PC-3 (cell line): ENCODE data around the gene CDH13. TPM values are rescaled to one million over a fixed set of nuclear protein-coding genes. Genes with fewer than 3 reads are reported as not detected.

ENCODE experiments used
- ATAC-seq: fragments of 200-7000 bp; cut with Tn5 transposase; 2 replicates; pipeline ENCODE4 v1.9.1; 2020; ENCODE audit warnings: mild to moderate bottlenecking, moderate library complexity
- BruUV-seq: library from RNA; stranded (reverse); fragments of 400-500 nt; replicated peaks from 2 replicates; lab custom pipeline; 2021; lab: Mats Ljungman, UMichigan
- CTCF ChIA-PET: fragments of 300-600 bp; sonication (Branson Sonifier 250); formaldehyde crosslinking; loops from one replicate; lab custom pipeline; 2022; ENCODE audit warnings: antibody characterized with exemption; lab: Charles Lee
- POLR2A ChIA-PET: fragments of 300-600 bp; sonication (Branson Sonifier 250); formaldehyde crosslinking; loops from one replicate; lab custom pipeline; 2022; ENCODE audit warnings: antibody characterized with exemption; ENCODE audit not compliant: unreplicated experiment; lab: Charles Lee
- DNase-seq: peaks from one replicate; pipeline ENCODE4 v3.0.0-alpha.2; 2015
- H2AFZ ChIP-seq: fragments of 300-600 bp; sonication (generic); 2 replicates; pipeline ENCODE4 v1.6.0; 2016; ENCODE audit warnings: antibody characterized with exemption, low read length
- H3F3A ChIP-seq: fragments of 300-600 bp; sonication (generic); one replicate; pipeline ENCODE4 v1.6.0; 2017; ENCODE audit warnings: antibody characterized with exemption, low read length, control low read depth, mild to moderate bottlenecking; ENCODE audit not compliant: unreplicated experiment
- H3K27ac ChIP-seq: fragments of 300-600 bp; sonication (generic); 2 replicates; pipeline ENCODE4 v1.5.1; 2016; ENCODE audit warnings: mild to moderate bottlenecking, low read length
- H3K27me3 ChIP-seq: fragments of 300-600 bp; sonication (generic); 2 replicates; pipeline ENCODE4 v1.6.1; 2016; ENCODE audit warnings: low read length, mixed read lengths
- H3K36me3 ChIP-seq: fragments of 300-600 bp; sonication (generic); 2 replicates; pipeline ENCODE4 v1.6.1; 2016; ENCODE audit warnings: low read depth, mixed run types, low read length, mixed read lengths
- H3K4me1 ChIP-seq: fragments of 300-600 bp; sonication (generic); 2 replicates; pipeline ENCODE4 v1.5.1; 2016; ENCODE audit warnings: low read length; ENCODE audit not compliant: insufficient read depth
- H3K4me2 ChIP-seq: fragments of 300-600 bp; sonication (generic); 2 replicates; pipeline ENCODE4 v1.6.0; 2016; ENCODE audit warnings: low read length
- H3K4me3 ChIP-seq: fragments of 300-600 bp; sonication (generic); 2 replicates; pipeline ENCODE4 v1.5.1; 2016; ENCODE audit warnings: mild to moderate bottlenecking, low read length, mixed read lengths
- H3K79me2 ChIP-seq: fragments of 300-600 bp; sonication (generic); 2 replicates; pipeline ENCODE4 v1.6.1; 2017; ENCODE audit warnings: low read length, mixed read lengths
- H3K9ac ChIP-seq: fragments of 300-600 bp; sonication (generic); 2 replicates; pipeline ENCODE4 v1.6.0; 2016; ENCODE audit warnings: mild to moderate bottlenecking, low read length
- H3K9me2 ChIP-seq: fragments of 300-600 bp; sonication (generic); replicated peaks from 2 replicates; pipeline ENCODE4 v1.6.1; 2016; ENCODE audit warnings: mixed run types, low read length, mixed read lengths
- H3K9me3 ChIP-seq: fragments of 300-600 bp; sonication (generic); 2 replicates; pipeline ENCODE4 v1.6.1; 2016; ENCODE audit warnings: low read length, mixed read lengths
- H4K20me1 ChIP-seq: fragments of 300-600 bp; sonication (generic); 2 replicates; pipeline ENCODE4 v1.6.1; 2016; ENCODE audit warnings: low read length, mixed read lengths
- CTCF ChIP-seq: fragments of 300-600 bp; sonication (generic); conservative IDR thresholded peaks from 2 replicates; pipeline ENCODE4 v1.5.1; 2017; ENCODE audit warnings: antibody characterized with exemption, low read depth, mild to moderate bottlenecking, low read length
- EZH2 ChIP-seq: fragments of 300-600 bp; sonication (generic); IDR thresholded peaks from one replicate; pipeline ENCODE4 v1.6.1; 2017; ENCODE audit warnings: antibody characterized with exemption, mild to moderate bottlenecking, low read length; ENCODE audit not compliant: unreplicated experiment
- EZH2phosphoT487 ChIP-seq: fragments of 300-600 bp; sonication (generic); IDR thresholded peaks from 2 replicates; pipeline ENCODE4 v1.6.1; 2018; ENCODE audit warnings: mild to moderate bottlenecking, antibody characterized with exemption, low read length, borderline replicate concordance
- intact Hi-C: fragments of 100-400 bp; cut with micrococcal nuclease; formaldehyde crosslinking; loops from 2 replicates; pipeline ENCODE4 v1.9.0; 2023
- total RNA-seq: library from RNA; depleted of rRNA; stranded (reverse); fragments of >200 nt; gene quantifications from 2 replicates; pipeline ENCODE4 v1.2.3, GENCODE V29; 2014

The CDH13 gene
- total RNA-seq, 1 experiment from 2014 or later: 0.36 TPM

- no peak overlapping the region for H3K4me3 ChIP-seq
- no peaks in the 10 kb centered on the region for H4K20me1 ChIP-seq
- no peaks in the 10 kb centered on the region for H3K79me2 ChIP-seq
- ChIA-PET CTCF (no interaction called here), POLR2A (no interaction called here)
- H3K9ac ChIP-seq: no peak overlapping the region
- H3K9me2 ChIP-seq: no peaks in the 10 kb centered on the region
- no peaks in the 10 kb centered on the region for H3K4me1 ChIP-seq
- no peak for TF ChIP-seq CTCF
- TF ChIP-seq EZH2: no peak
- TF ChIP-seq EZH2phosphoT487: no peak
- H3K27me3 ChIP-seq: no peaks in the 10 kb centered on the region
- no peaks in the 10 kb centered on the region for H3K9me3 ChIP-seq
- no peak for ATAC-seq
- BruUV-seq: no TSS peak
- no peaks in the 10 kb centered on the region for H3K36me3 ChIP-seq
- H3K4me2 ChIP-seq: no peak overlapping the region
- no peaks in the 10 kb centered on the region for H3F3A ChIP-seq
- DNase-seq: no peak
- H2AFZ ChIP-seq: no peak overlapping the region
- no peak overlapping the region for H3K27ac ChIP-seq
- intact Hi-C loops: no loop called here
These were observed 1087.5 kb downstream of the CDH13 start for GRCh38 chr16:83714286-83714685.

- H3K79me2 ChIP-seq: no peaks in the 10 kb centered on the region
- no peak overlapping the region for H3K9ac ChIP-seq
- no peaks in the 10 kb centered on the region for H3K36me3 ChIP-seq
- DNase-seq (no peak), ATAC-seq (no peak)
- ChIA-PET CTCF (no interaction called here), POLR2A (no interaction called here)
- no peaks in the 10 kb centered on the region for H4K20me1 ChIP-seq
- H3K9me3 ChIP-seq: no peaks in the 10 kb centered on the region
- no peak for TF ChIP-seq CTCF
- TF ChIP-seq EZH2phosphoT487: no peak
- no peak for TF ChIP-seq EZH2
- H3K27ac ChIP-seq: no peak overlapping the region
- no TSS peak for BruUV-seq
- H2AFZ ChIP-seq: no peak overlapping the region
- no peak overlapping the region for H3K4me2 ChIP-seq
- no peaks in the 10 kb centered on the region for H3K9me2 ChIP-seq
- H3K27me3 ChIP-seq: no peaks in the 10 kb centered on the region
- H3K4me1 ChIP-seq: no peaks in the 10 kb centered on the region
- H3K4me3 ChIP-seq: no peak overlapping the region
- no peaks in the 10 kb centered on the region for H3F3A ChIP-seq
- intact Hi-C loops: no loop called here
These were observed 1088.6 kb downstream of the CDH13 start for GRCh38 chr16:83715217-83715920.

GRCh38 chr16:83717308-83717707 lies 1090.5 kb downstream of the CDH13 start:
- intact Hi-C loops: no loop called here
- ATAC-seq (no peak), DNase-seq (no peak)
- H3K79me2 ChIP-seq: no peaks in the 10 kb centered on the region
- H3K9me2 ChIP-seq: no peaks in the 10 kb centered on the region
- no peak overlapping the region for H2AFZ ChIP-seq
- H3K9ac ChIP-seq: no peak overlapping the region
- TF ChIP-seq EZH2: no peak
- no peak for TF ChIP-seq EZH2phosphoT487
- TF ChIP-seq CTCF: no peak
- no peak overlapping the region for H3K27ac ChIP-seq
- CTCF ChIA-PET: no interaction called here
- no peaks in the 10 kb centered on the region for H3K36me3 ChIP-seq
- H3K4me1 ChIP-seq: no peaks in the 10 kb centered on the region
- POLR2A ChIA-PET: no interaction called here
- H3K27me3 ChIP-seq: no peaks in the 10 kb centered on the region
- H3K9me3 ChIP-seq: no peaks in the 10 kb centered on the region
- H4K20me1 ChIP-seq: no peaks in the 10 kb centered on the region
- no peak overlapping the region for H3K4me3 ChIP-seq
- BruUV-seq: no TSS peak
- H3K4me2 ChIP-seq: no peak overlapping the region
- no peaks in the 10 kb centered on the region for H3F3A ChIP-seq
